HCT116 (cell line): ENCODE results near the gene CYBRD1.

Experiments used
- POLR2A ChIP-seq: IDR thresholded peaks from 2 replicates; pipeline ENCODE4 v1.7.0; 2011; ENCODE audit warnings: borderline replicate concordance; ENCODE audit not compliant: insufficient read depth, insufficient read length; ENCODE audit errors: extremely low read depth
- TF ChIP-seq, protein P1 (sequence below), 3 experiments: fragments of 200-600 bp in 1 of 3; sonication (generic) in 1 of 3; IDR thresholded peaks in 2 of 3; conservative IDR thresholded peaks in 1 of 3; 2 replicates each; pipeline ENCODE4 v1.5.1; 2012 to 2017; ENCODE audit warnings: low read depth in 2 of 3, low read length in 2 of 3, antibody characterized with exemption in 1 of 3, borderline replicate concordance in 1 of 3, control low read depth in 1 of 3, mild to moderate bottlenecking in 1 of 3, mixed read lengths in 1 of 3, mixed run types in 1 of 3, moderate library complexity in 1 of 3; ENCODE audit not compliant: insufficient read depth in 1 of 3

DNA sequence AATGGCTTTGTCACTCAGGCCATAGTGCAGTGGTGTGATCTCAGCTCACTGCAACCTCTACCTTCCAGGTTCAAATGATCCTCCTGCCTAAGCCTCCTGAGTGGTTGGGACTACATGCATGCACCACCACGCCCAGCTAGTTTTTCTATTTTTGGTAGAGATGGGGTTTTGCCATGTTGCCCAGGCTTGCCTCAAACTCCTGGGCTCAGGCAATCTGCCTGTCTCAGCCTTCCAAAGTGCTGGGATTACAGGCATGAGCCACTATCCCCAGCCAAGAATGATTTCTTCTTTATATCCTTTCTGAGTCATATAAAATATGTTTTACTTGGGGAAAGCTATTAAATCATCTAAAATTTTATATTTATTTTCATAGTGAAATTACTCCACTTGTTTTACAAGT lies 61.3 kb downstream of the CYBRD1 start:
- no peak for TF ChIP-seq POLR2A
- TF ChIP-seq, protein P1, sequence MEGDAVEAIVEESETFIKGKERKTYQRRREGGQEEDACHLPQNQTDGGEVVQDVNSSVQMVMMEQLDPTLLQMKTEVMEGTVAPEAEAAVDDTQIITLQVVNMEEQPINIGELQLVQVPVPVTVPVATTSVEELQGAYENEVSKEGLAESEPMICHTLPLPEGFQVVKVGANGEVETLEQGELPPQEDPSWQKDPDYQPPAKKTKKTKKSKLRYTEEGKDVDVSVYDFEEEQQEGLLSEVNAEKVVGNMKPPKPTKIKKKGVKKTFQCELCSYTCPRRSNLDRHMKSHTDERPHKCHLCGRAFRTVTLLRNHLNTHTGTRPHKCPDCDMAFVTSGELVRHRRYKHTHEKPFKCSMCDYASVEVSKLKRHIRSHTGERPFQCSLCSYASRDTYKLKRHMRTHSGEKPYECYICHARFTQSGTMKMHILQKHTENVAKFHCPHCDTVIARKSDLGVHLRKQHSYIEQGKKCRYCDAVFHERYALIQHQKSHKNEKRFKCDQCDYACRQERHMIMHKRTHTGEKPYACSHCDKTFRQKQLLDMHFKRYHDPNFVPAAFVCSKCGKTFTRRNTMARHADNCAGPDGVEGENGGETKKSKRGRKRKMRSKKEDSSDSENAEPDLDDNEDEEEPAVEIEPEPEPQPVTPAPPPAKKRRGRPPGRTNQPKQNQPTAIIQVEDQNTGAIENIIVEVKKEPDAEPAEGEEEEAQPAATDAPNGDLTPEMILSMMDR (IDR thresholded peaks at IDR 0.05 in 2 of 3, conservative IDR thresholded peaks at IDR 0.05 in 1 of 3; ENCODE audit: borderline replicate concordance in 1 of 3, insufficient read depth in 1 of 3, low read depth in 2 of 3, low read length in 2 of 3) = no peak
